ENCODE results near the gene CDK6.

DNA sequence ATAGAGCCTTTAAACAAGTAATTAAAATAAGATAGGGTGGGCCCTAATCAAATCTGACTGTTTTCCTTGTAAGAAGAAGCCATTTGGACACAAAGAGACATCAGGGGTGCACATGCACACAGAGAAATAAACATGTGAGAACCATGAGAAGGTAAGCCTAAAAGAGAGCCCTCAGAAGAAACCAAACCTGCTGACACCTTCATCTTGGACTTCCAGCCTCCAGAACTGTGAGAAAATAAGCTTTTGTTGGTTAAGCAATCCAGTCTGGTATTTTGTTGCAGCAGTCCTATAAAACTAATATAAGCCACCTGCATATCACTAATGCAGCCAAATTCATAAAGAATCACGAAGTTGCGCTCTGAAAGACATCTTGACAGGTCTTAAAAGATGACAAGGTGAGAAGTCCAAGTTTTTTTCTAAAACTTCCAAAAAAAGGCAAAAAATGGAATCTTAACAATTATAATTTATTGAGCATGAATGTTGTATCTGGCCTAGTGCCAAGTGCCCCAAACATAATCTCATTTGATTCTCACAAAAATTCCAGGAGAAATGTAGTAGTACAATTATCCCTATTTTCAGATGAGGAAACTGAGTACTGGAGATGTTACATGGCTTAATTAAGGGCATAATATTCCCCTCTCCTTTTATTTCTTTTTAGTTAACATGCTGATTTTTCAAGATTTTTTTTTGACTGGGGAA, 211.9 kb downstream of the CDK6 start:
- TF ChIP-seq, protein P1, sequence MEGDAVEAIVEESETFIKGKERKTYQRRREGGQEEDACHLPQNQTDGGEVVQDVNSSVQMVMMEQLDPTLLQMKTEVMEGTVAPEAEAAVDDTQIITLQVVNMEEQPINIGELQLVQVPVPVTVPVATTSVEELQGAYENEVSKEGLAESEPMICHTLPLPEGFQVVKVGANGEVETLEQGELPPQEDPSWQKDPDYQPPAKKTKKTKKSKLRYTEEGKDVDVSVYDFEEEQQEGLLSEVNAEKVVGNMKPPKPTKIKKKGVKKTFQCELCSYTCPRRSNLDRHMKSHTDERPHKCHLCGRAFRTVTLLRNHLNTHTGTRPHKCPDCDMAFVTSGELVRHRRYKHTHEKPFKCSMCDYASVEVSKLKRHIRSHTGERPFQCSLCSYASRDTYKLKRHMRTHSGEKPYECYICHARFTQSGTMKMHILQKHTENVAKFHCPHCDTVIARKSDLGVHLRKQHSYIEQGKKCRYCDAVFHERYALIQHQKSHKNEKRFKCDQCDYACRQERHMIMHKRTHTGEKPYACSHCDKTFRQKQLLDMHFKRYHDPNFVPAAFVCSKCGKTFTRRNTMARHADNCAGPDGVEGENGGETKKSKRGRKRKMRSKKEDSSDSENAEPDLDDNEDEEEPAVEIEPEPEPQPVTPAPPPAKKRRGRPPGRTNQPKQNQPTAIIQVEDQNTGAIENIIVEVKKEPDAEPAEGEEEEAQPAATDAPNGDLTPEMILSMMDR (IDR thresholded peaks at IDR 0.05 in 4 of 5, conservative IDR thresholded peaks at IDR 0.05 in 1 of 5): no peak
- no peak for TF ChIP-seq POLR2A (IDR thresholded peaks at IDR 0.05)
